Neural cell (in vitro differentiated cells): ENCODE data around the gene BMPR1A. TPM values are rescaled to one million over a fixed set of nuclear protein-coding genes. Genes with fewer than 3 reads are reported as not detected.

Source experiments
- H2AFZ ChIP-seq: fragments of 200-600, 300-800 bp; sonication (generic), shearing (Covaris generic); 2 replicates; pipeline ENCODE4 v1.6.0; 2014; ENCODE audit warnings: low read depth, mild to moderate bottlenecking, antibody characterized with exemption, low read length, moderate library complexity
- H3F3A ChIP-seq: fragments of 200-600 bp; shearing (Covaris generic); 2 replicates; pipeline ENCODE4 v1.6.1; 2016; ENCODE audit warnings: mild to moderate bottlenecking, moderate library complexity, mixed read lengths, antibody characterized with exemption, low read length; ENCODE audit not compliant: insufficient read depth, poor library complexity, severe bottlenecking
- H3K27ac ChIP-seq: fragments of 200-600, 300-800 bp; sonication (generic), shearing (Covaris generic); 2 replicates; pipeline ENCODE4 v1.5.1; 2014; ENCODE audit warnings: mild to moderate bottlenecking, low read length, moderate library complexity
- H3K27me3 ChIP-seq: fragments of 300-800, 200-600 bp; sonication (generic), shearing (Covaris generic); 2 replicates; pipeline ENCODE4 v1.6.0; 2014; ENCODE audit warnings: mild to moderate bottlenecking, low read depth, low read length, moderate library complexity; ENCODE audit not compliant: insufficient read depth
- H3K36me3 ChIP-seq: fragments of 300-800, 200-600 bp; sonication (generic), shearing (Covaris generic); 2 replicates; pipeline ENCODE4 v1.5.1; 2014; ENCODE audit warnings: mild to moderate bottlenecking, antibody characterized with exemption, low read length, moderate library complexity; ENCODE audit not compliant: insufficient read depth
- H3K4me2 ChIP-seq: fragments of 300-800, 200-600 bp; sonication (generic), shearing (Covaris generic); 2 replicates; pipeline ENCODE4 v1.6.0; 2014; ENCODE audit warnings: mild to moderate bottlenecking, low read length
- H3K4me3 ChIP-seq: fragments of 300-800, 200-600 bp; sonication (generic), shearing (Covaris generic); 2 replicates; pipeline ENCODE4 v1.5.1; 2014; ENCODE audit warnings: mild to moderate bottlenecking, low read length, moderate library complexity
- H3K79me2 ChIP-seq: fragments of 200-600 bp; shearing (Covaris generic); replicated peaks from 2 replicates; pipeline ENCODE4 v1.6.0; 2014; ENCODE audit warnings: mild to moderate bottlenecking, low read length, moderate library complexity; ENCODE audit not compliant: insufficient read depth
- H3K9ac ChIP-seq: fragments of 300-800, 200-600 bp; sonication (generic), shearing (Covaris generic); 2 replicates; pipeline ENCODE4 v1.6.1; 2016; ENCODE audit warnings: mild to moderate bottlenecking, low read length, mixed read lengths
- H3K9me2 ChIP-seq: fragments of 200-600 bp; shearing (Covaris generic); 2 replicates; pipeline ENCODE4 v1.6.1; 2016; ENCODE audit warnings: mild to moderate bottlenecking, low read length, mixed read lengths; ENCODE audit not compliant: insufficient read depth
- H3K9me3 ChIP-seq: fragments of 200-600, 300-800 bp; sonication (generic), shearing (Covaris generic); 2 replicates; pipeline ENCODE4 v1.6.1; 2016; ENCODE audit warnings: mild to moderate bottlenecking, mixed run types, low read length, moderate library complexity, mixed read lengths
- H4K20me1 ChIP-seq: fragments of 200-600 bp; shearing (Covaris generic); 2 replicates; pipeline ENCODE4 v1.6.1; 2016; ENCODE audit warnings: mild to moderate bottlenecking, mixed run types; ENCODE audit not compliant: insufficient read depth
- CTCF ChIP-seq: fragments of 450-650 bp; IDR thresholded peaks from 2 replicates; pipeline ENCODE4 v1.5.1; 2014; ENCODE audit warnings: antibody characterized with exemption, mild to moderate bottlenecking, moderate library complexity; ENCODE audit not compliant: poor library complexity, severe bottlenecking
- EP300 ChIP-seq: fragments of 450-650 bp; conservative IDR thresholded peaks from 2 replicates; pipeline ENCODE4 v1.6.1; 2014; ENCODE audit warnings: antibody characterized with exemption, mild to moderate bottlenecking, moderate library complexity; ENCODE audit not compliant: poor library complexity, severe bottlenecking
- EZH2 ChIP-seq: fragments of 200-600, 300-800 bp; shearing (Covaris generic), sonication (generic); IDR thresholded peaks from 2 replicates; pipeline ENCODE4 v1.6.1; 2014; ENCODE audit warnings: antibody characterized with exemption, low read length, borderline replicate concordance, mild to moderate bottlenecking; ENCODE audit not compliant: insufficient read depth, poor library complexity, severe bottlenecking
- MXI1 ChIP-seq: fragments of 450-650 bp; conservative IDR thresholded peaks from 2 replicates; pipeline ENCODE4 v1.6.1; 2014; ENCODE audit warnings: antibody characterized with exemption, mild to moderate bottlenecking; ENCODE audit not compliant: poor library complexity, severe bottlenecking
- POLR2AphosphoS5 ChIP-seq: IDR thresholded peaks from 2 replicates; pipeline ENCODE4 v1.6.1; 2012
- RAD21 ChIP-seq: fragments of 450-650 bp; conservative IDR thresholded peaks from 2 replicates; pipeline ENCODE4 v1.6.1; 2014; ENCODE audit warnings: antibody characterized with exemption, mild to moderate bottlenecking, moderate library complexity
- REST ChIP-seq: IDR thresholded peaks from 2 replicates; pipeline ENCODE4 v1.6.1; 2012; ENCODE audit warnings: borderline replicate concordance
- SMC3 ChIP-seq: fragments of 450-650 bp; conservative IDR thresholded peaks from 2 replicates; pipeline ENCODE4 v1.6.1; 2014; ENCODE audit warnings: antibody characterized with exemption, mild to moderate bottlenecking, moderate library complexity; ENCODE audit not compliant: poor library complexity
- TAF1 ChIP-seq: IDR thresholded peaks from 2 replicates; pipeline ENCODE4 v1.6.1; 2012; ENCODE audit warnings: low read depth
- polyA plus RNA-seq: library from polyadenylated mRNA; depleted of rRNA; stranded (reverse); fragments of >200 nt; gene quantifications from 2 replicates; pipeline ENCODE4 v1.2.3, GENCODE V29; 2014

The BMPR1A gene
- polyA plus RNA-seq, 1 donor from 2014 or later, result 29.9 TPM

- Histone ChIP-seq H3K27ac (no peak overlapping the region), H4K20me1 (no peaks in the 10 kb centered on the region), H3K79me2 (no peaks in the 10 kb centered on the region), H2AFZ (no peak overlapping the region), H3K9ac (no peak overlapping the region), H3F3A (no peaks in the 10 kb centered on the region), H3K27me3 (no peaks in the 10 kb centered on the region), H3K9me3 (no peaks in the 10 kb centered on the region), H3K4me2 (no peak overlapping the region), H3K4me3 (no peak overlapping the region), H3K9me2 (no peaks in the 10 kb centered on the region), H3K36me3 (no peaks in the 10 kb centered on the region)
- no peak for TF ChIP-seq SMC3
- TF ChIP-seq MXI1, result no peak
- no peak for TF ChIP-seq REST
- TF ChIP-seq EP300, result no peak
- TF ChIP-seq TAF1, result no peak
- no peak for TF ChIP-seq RAD21
- no peak for TF ChIP-seq POLR2AphosphoS5
- no peak for TF ChIP-seq EZH2
- TF ChIP-seq CTCF, result no peak
Measured at GRCh38 chr10:86944031-86944419, 187.6 kb downstream of the BMPR1A start.

GRCh38 chr10:86944471-86944870 lies 188.1 kb downstream of the BMPR1A start:
- Histone ChIP-seq H2AFZ (no peak overlapping the region), H3K9ac (no peak overlapping the region), H3K79me2 (no peaks in the 10 kb centered on the region), H3K4me3 (no peak overlapping the region), H3K9me2 (no peaks in the 10 kb centered on the region), H3K9me3 (no peaks in the 10 kb centered on the region), H3K27ac (no peak overlapping the region), H3K27me3 (no peaks in the 10 kb centered on the region), H3K4me2 (no peak overlapping the region), H3K36me3 (no peaks in the 10 kb centered on the region), H4K20me1 (no peaks in the 10 kb centered on the region), H3F3A (no peaks in the 10 kb centered on the region)
- TF ChIP-seq CTCF (no peak), POLR2AphosphoS5 (no peak), TAF1 (no peak), EZH2 (no peak), REST (no peak), RAD21 (no peak), EP300 (no peak)
